GM19239 (cell line): Measurements from ENCODE around the gene EIF5.

ENCODE experiments used
- DNase-seq: peaks from one replicate; pipeline ENCODE4 v3.0.0; 2011; ENCODE audit warnings: low spot score; ENCODE audit not compliant: insufficient read length
- FAIRE-seq: peaks from 2 replicates; lab custom pipeline; 2011; peaks lifted over from hg19 to GRCh38; lab: Jason Lieb, UNC

EIF5 gene

GRCh38 chr14:103360548-103360947 is 26.5 kb downstream of the EIF5 start:
- FAIRE-seq, result no peak
- no peak for DNase-seq

- DNase-seq, result no peak
- FAIRE-seq, result no peak
Observed at GRCh38 chr14:103361867-103362266, 27.8 kb downstream of the EIF5 start.

DNA sequence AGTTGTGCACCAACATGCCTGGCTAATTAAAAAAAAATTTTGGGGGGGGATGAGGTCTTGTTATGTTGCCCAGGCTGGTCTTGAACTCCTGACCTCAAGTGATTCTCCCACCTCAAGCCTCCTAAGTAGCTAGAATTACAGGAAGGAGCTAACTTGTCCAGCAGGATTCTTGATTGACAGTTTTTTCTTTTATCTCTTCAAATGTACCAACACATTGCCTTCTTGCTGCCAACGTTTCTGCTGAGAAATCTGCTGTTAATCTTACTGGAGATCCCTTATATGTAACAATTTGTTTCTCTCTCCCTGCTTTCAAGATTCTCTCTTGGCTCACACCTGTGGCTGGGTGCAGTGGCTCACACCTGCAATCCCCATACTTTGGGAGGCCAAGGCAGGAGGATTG is 28.7 kb downstream of the EIF5 start:
- DNase-seq, result no peak

DNA sequence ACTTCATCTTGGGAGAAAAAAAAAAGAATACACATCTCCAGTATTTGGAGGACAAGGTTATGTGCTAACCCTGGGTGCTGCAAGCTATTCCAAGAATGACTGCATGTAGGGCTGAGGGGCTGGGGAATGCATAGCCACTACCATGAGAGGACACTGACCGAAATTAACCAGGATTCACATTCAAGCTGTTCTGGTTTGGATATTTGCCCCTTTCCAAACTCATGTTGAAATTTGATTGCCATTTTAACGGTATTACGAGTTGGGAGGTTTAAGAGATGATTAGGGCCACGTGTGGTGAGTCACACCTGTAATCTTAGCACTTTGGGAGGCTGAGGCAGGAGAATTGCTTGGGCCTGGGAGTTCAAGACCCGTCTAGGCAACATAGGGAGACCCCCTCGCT is 32.7 kb downstream of the EIF5 start:
- no peak for FAIRE-seq
- no peak for DNase-seq

More for the DNA sequence above, 28.7 kb downstream of the EIF5 start:
- FAIRE-seq, result no peak

GRCh38 chr14:103367995-103368394 is 34.0 kb downstream of the EIF5 start:
- FAIRE-seq (no peak), DNase-seq (no peak)

GRCh38 chr14:103370087-103370486 is 36.0 kb downstream of the EIF5 start:
- FAIRE-seq (no peak), DNase-seq (no peak)

- no peak for DNase-seq
- no peak for FAIRE-seq
Observed at GRCh38 chr14:103372017-103372416, 38.0 kb downstream of the EIF5 start.

DNA sequence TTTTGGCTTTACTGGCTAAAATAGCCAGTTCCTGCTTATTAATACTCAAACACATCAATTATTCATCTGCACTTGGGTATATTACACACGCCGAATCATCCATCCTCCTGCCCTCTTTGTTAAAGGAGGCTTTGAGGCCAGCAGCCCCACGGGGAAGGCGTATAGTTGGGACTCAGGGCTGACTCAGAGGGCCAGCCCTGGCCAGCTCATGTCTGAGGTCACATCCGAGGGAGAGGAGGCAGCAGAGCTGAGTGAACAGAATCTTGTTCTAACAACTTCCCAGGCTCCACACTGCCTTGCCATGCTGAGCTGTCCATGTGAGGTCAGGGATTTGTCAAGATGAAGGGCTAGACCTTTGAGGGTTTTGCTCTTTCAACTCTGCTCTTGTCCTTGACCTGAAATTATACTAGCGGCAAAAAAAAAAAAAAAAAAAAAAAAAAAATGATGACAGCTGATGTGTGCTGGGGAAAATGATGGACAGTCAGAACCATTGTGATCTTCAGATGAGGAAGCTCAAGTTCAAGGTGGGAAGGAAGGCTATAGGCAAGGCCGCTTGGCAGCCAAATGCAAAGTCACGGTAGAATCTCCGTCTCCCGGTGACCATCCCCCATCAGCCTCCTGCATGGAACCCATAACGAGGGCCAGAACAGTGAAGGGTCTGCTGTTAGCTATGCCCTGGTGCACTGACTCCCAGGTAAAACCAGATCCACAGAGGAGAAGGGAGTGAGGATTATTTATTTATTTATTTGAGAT is 38.7 kb downstream of the EIF5 start:
- DNase-seq, result no peak

DNA sequence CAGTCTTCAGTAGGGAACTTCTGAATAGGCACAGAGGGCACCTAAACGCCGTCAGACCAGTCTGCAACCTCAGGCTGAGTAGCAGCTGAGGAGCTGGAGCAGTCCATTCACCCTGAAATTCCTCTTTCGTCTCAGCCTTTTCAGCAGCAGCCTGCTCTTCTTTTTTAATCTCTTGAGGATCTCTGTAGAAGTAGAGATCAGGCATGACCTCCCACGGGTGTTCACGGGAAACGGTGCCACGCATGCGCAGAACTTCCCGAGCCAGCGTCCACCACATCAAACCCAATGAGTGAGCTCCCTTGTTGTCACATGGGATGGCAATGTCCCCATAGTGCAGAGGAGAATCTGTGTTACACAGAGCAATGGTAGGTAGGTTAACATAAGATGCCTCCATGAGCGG is 40.1 kb downstream of the EIF5 start:
- no peak for FAIRE-seq
- DNase-seq, result no peak

More for the DNA sequence above, 38.7 kb downstream of the EIF5 start:
- FAIRE-seq, result no peak

DNA sequence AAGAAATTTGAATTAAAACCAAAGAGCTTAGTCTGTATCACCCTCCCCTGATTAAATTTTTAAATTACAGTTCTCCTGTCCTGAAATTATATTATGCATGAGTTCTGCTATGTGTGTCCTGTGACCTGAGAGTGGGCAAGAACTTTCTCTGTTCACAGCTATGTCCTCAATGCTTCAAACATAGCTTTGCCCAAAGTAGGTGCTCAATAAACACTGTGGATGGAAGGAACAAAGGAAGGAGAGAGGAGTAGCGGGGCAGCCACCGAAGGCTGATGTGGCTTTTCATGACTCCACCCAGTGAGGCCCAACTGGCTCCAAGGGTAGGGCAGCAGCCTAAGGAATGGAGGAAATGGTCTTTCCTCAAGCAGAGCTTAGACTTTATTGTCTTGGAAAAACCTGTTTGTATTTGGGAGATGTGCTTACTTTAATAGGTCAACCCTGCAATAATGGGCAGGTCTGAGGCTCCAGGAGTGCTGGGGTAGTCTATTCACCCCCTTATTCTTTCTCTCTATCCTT is 43.5 kb downstream of the EIF5 start:
- DNase-seq, result no peak
- FAIRE-seq, result no peak

GRCh38 chr14:103378038-103378854 is 44.2 kb downstream of the EIF5 start:
- no peak for DNase-seq
- FAIRE-seq, result no peak

GRCh38 chr14:103380719-103381377 is 46.8 kb downstream of the EIF5 start:
- DNase-seq, result no peak
- FAIRE-seq, result no peak

DNA sequence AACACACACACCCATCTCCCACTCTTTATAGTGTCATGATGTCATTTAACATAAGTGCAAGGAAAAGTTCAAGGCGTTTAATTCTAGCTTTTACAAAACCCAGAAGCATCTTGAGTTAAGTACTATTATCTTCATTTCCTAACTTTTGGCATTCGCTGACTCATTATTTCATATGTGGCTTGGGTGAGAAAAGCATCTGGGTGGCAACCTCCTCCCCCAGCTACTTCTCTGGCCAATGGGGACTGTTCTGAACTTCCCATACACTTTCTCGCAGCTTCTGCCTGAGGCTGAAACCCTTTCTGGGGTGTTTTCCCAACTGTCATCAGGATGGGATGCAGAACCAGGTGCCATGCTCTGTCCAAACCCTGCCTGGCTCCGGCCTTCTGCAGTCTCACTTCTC is 48.3 kb downstream of the EIF5 start:
- no peak for DNase-seq

GRCh38 chr14:103384450-103385151 is 50.6 kb downstream of the EIF5 start:
- DNase-seq (no peak), FAIRE-seq (no peak)

More for the DNA sequence above, 48.3 kb downstream of the EIF5 start:
- no peak for FAIRE-seq

DNA sequence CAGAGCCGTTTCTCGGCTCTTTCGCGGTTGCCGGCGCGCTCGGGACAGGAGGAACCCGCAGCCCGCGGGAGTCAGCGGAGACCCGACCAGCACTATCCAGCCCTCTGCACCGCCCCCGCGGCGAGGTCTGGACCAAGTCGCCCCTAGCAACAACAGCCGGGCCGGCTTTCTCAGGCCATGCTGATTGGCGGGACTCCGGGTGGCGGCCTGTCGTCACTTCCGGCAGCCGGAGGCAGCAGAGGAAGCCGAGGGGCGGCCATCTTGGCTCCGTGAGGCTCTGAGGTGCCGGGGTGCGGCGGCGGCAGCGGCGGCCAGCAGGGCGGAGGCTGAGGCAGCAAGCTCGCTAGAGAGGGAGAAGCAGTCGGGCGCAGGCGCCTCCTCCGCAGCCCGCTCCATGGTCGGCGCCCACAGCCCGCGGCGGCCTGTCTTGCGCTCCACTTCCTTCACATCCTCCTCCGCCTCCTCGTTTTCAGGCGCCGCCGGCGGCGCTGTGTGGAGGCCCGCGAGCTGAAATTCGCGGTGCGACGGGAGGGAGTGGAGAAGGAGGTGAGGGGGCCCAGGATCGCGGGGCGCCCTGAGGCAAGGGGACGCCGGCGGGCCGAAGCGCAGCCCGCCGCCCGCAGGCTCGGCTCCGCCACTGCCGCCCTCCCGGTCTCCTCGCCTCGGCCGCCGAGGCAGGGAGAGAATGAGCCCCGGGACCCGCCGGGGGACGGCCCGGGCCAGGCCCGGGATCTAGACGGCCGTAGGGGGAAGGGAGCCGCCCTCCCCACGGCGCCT is 51.3 kb downstream of the EIF5 start, which contains the start of gene MARK3:
Gene MARK3, plus strand, starts transcription at position 264 of the 777 bp plus-strand sequence. CDS start 615 bp downstream, outside the sequence.
- FAIRE-seq (peak; percentile 96), DNase-seq (peak; percentile 95)

DNA sequence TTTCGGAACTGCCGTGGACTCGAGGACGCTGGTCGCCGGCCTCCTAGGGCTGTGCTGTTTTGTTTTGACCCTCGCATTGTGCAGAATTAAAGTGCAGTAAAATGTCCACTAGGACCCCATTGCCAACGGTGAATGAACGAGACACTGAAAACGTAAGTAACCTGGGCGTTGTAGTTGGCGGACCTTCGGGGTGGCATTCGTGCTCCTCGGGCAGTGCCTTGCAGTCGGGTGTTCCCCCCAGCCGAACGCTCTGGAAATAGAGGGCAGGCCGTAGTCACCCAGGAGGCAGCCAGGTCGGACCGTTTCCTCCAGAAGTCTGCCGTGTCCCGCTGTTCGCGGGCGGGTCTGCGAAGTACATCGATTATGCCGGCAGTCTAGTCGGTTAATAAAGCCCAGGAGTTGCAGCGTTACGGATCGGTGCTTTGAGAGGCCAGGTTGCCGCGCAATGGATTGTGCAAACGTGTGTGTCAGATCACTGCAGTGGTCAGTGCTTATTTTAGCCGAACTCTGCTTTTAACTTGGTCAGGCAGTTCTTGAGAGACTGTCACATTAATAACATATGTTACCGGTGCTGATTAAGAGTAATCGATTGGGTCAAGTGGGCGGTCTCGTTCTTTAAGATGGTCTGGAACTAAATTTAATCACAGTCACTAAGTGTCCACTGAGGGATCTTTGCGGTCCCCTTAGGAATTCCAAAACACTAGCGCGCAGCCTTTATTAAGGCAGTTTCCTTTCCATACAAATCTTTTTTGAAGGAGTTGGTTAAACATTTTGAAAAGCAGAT is 52.1 kb downstream of the EIF5 start:
- FAIRE-seq (peak; percentile 79), DNase-seq (no peak)

- DNase-seq (no peak), FAIRE-seq (peak; percentile 52)
Observed at GRCh38 chr14:103386713-103387329, 52.8 kb downstream of the EIF5 start.

- no peak for DNase-seq
- no peak for FAIRE-seq
Observed at GRCh38 chr14:103388664-103389063, 54.6 kb downstream of the EIF5 start.
